AG08396 (cell line): ENCODE results near the gene UBTD1.

Source experiments
- DNase-seq: peaks from one replicate; pipeline ENCODE4 v3.0.0; 2012; ENCODE audit warnings: low spot score, mixed read lengths

Gene UBTD1

GRCh38 chr10:97483506-97483905, 15.2 kb upstream of the UBTD1 start:
- DNase-seq, result no peak

- DNase-seq, result no peak
Measured at GRCh38 chr10:97483921-97484320, 14.8 kb upstream of the UBTD1 start.

- DNase-seq, result no peak
Measured at GRCh38 chr10:97485647-97486281, 13.0 kb upstream of the UBTD1 start.

- DNase-seq, result no peak
Measured at GRCh38 chr10:97490592-97490991, 8.1 kb upstream of the UBTD1 start.

GRCh38 chr10:97494151-97494550, 4.6 kb upstream of the UBTD1 start:
- DNase-seq, result no peak

- DNase-seq, result no peak
Measured at GRCh38 chr10:97494863-97495506, 3.7 kb upstream of the UBTD1 start.

- peak; percentile 87 for DNase-seq
Measured at GRCh38 chr10:97497572-97498075, 1.1 kb upstream of the UBTD1 start.

GRCh38 chr10:97498076-97498840, 466 bp upstream of the UBTD1 start, which contains the start of gene MMS19:
Gene MMS19, minus strand, starts transcription at chr10:97498422. Its CDS starts 38 bp downstream, at chr10:97498384.
- peak; percentile 100 for DNase-seq

- peak; percentile 58 for DNase-seq
Measured at GRCh38 chr10:97499561-97500296, 1.0 kb downstream of the UBTD1 start.

- DNase-seq, result no peak
Measured at GRCh38 chr10:97500297-97500575, 1.5 kb downstream of the UBTD1 start.

GRCh38 chr10:97502916-97503315, 4.2 kb downstream of the UBTD1 start:
- no peak for DNase-seq

- DNase-seq, result no peak
Measured at GRCh38 chr10:97503406-97503805, 4.7 kb downstream of the UBTD1 start.

GRCh38 chr10:97505152-97505551, 6.4 kb downstream of the UBTD1 start:
- no peak for DNase-seq

GRCh38 chr10:97506199-97506991, 7.7 kb downstream of the UBTD1 start:
- no peak for DNase-seq

GRCh38 chr10:97508342-97508741, 9.6 kb downstream of the UBTD1 start:
- peak; percentile 71 for DNase-seq

GRCh38 chr10:97509120-97509680, 10.5 kb downstream of the UBTD1 start:
- no peak for DNase-seq

GRCh38 chr10:97510686-97511085, 12.0 kb downstream of the UBTD1 start:
- DNase-seq, result no peak

- no peak for DNase-seq
Measured at GRCh38 chr10:97511711-97512440, 13.2 kb downstream of the UBTD1 start.

GRCh38 chr10:97512993-97513392, 14.3 kb downstream of the UBTD1 start:
- no peak for DNase-seq

- DNase-seq, result no peak
Measured at GRCh38 chr10:97514344-97514743, 15.6 kb downstream of the UBTD1 start.
